Neural progenitor cell (in vitro differentiated cells): ENCODE measurements around the gene TCF4. TPM values are rescaled to one million over a fixed set of nuclear protein-coding genes. Genes with fewer than 3 reads are reported as not detected.

Source experiments
- DNase-seq: peaks from one replicate; pipeline ENCODE4 v3.0.0-alpha.2; 2016; ENCODE audit warnings: low spot score
- H2AFZ ChIP-seq: fragments of 200-600 bp; sonication (generic); replicated peaks from 2 replicates; pipeline ENCODE4 v1.6.1; 2016; ENCODE audit warnings: antibody characterized with exemption
- H3F3A ChIP-seq: fragments of 200-600 bp; sonication (generic); 2 replicates; pipeline ENCODE4 v1.6.1; 2016; ENCODE audit warnings: antibody characterized with exemption, low read depth
- H3K27ac ChIP-seq: fragments of 200-600 bp; sonication (generic); 2 replicates; pipeline ENCODE4 v1.5.1; 2016; ENCODE audit warnings: mild to moderate bottlenecking
- H3K27me3 ChIP-seq: fragments of 200-600 bp; sonication (generic); 2 replicates; pipeline ENCODE4 v1.6.1; 2016; ENCODE audit warnings: mild to moderate bottlenecking, moderate library complexity
- H3K36me3 ChIP-seq: fragments of 200-600 bp; sonication (generic); 2 replicates; pipeline ENCODE4 v1.5.1; 2016
- H3K4me1 ChIP-seq: fragments of 200-600 bp; sonication (generic); 2 replicates; pipeline ENCODE4 v1.6.1; 2016; ENCODE audit warnings: mixed run types
- H3K4me2 ChIP-seq: fragments of 200-600 bp; sonication (generic); 2 replicates; pipeline ENCODE4 v1.6.1; 2016
- H3K4me3 ChIP-seq: fragments of 200-600 bp; sonication (generic); 2 replicates; pipeline ENCODE4 v1.5.1; 2016
- H3K79me2 ChIP-seq: fragments of 200-600 bp; sonication (generic); 2 replicates; pipeline ENCODE4 v1.6.1; 2016; ENCODE audit warnings: low read depth
- H3K9ac ChIP-seq: fragments of 200-600 bp; sonication (generic); 2 replicates; pipeline ENCODE4 v1.6.1; 2016
- H3K9me3 ChIP-seq: fragments of 200-600 bp; sonication (generic); 2 replicates; pipeline ENCODE4 v1.5.1; 2016; ENCODE audit warnings: low read depth
- H4K20me1 ChIP-seq: fragments of 200-600 bp; sonication (generic); 2 replicates; pipeline ENCODE4 v1.6.1; 2016; ENCODE audit warnings: low read depth
- H3K27ac Mint-ChIP-seq: 3 replicates; pipeline ENCODE4 v1.8.0; 2021; ENCODE audit warnings: mixed read lengths
- H3K27me3 Mint-ChIP-seq: 2 replicates; pipeline ENCODE4 v1.8.0; 2022; ENCODE audit warnings: low read depth, mild to moderate bottlenecking, inconsistent platforms, moderate library complexity, mixed read lengths; ENCODE audit not compliant: insufficient read depth
- H3K36me3 Mint-ChIP-seq: 3 replicates; pipeline ENCODE4 v1.8.0; 2021; ENCODE audit warnings: mixed read lengths
- H3K4me1 Mint-ChIP-seq: 3 replicates; pipeline ENCODE4 v1.8.0; 2021; ENCODE audit warnings: mixed read lengths
- H3K4me3 Mint-ChIP-seq: 3 replicates; pipeline ENCODE4 v1.8.0; 2021; ENCODE audit warnings: mild to moderate bottlenecking, moderate library complexity, mixed read lengths
- H3K9me3 Mint-ChIP-seq: 3 replicates; pipeline ENCODE4 v1.8.0; 2020; ENCODE audit warnings: mixed read lengths
- EZH2 ChIP-seq: fragments of 200-600 bp; sonication (generic); IDR thresholded peaks from 2 replicates; pipeline ENCODE4 v1.6.1; 2017; ENCODE audit warnings: antibody characterized with exemption, mild to moderate bottlenecking, moderate library complexity
- EZH2phosphoT487 ChIP-seq: fragments of 200-600 bp; sonication (generic); IDR thresholded peaks from 2 replicates; pipeline ENCODE4 v1.6.1; 2017; ENCODE audit warnings: antibody characterized with exemption
- total RNA-seq: library from RNA; depleted of rRNA; stranded (reverse); fragments of >200 nt; gene quantifications from 2 replicates; pipeline ENCODE4 v1.2.3, GENCODE V29; 2015; ENCODE audit warnings: low replicate concordance
- TF ChIP-seq, protein P1 (sequence below): fragments of 200-600 bp; sonication (generic); IDR thresholded peaks from 2 replicates; pipeline ENCODE4 v1.5.1; 2017; ENCODE audit warnings: antibody characterized with exemption, mild to moderate bottlenecking

Gene TCF4
- total RNA-seq, 1 donor from 2014 or later: 161 TPM

DNA sequence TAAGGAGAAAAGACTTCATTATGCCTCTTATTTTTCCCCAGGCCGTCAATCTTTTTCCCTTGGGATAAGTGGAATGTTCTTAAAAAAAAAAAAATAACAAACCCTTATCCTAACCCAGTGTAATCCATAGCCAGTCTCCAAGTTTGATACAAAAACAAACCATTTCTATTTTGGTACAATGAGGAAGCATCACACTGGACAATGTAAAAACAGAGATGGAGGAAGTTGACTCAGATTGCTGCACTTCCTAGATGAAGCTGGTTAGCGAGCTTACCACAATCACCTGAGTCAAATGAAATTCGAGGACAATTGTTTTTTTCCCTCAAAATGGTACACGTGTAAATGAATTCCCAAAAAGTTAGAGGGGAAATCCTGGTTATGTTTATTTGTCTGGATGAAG is 259.7 kb downstream of the TCF4 start:
- H3K27me3 Mint-ChIP-seq: no peaks in the 10 kb centered on the region
- Histone ChIP-seq H3K27me3 (no peaks in the 10 kb centered on the region), H3K9me3 (no peaks in the 10 kb centered on the region), H3K4me1 (peaks cover 13% of the 10 kb centered on the region), H4K20me1 (peaks cover 70% of the 10 kb centered on the region), H3K79me2 (peaks cover 15% of the 10 kb centered on the region), H3K36me3 (no peaks in the 10 kb centered on the region), H3K4me3 (no peak overlapping the region), H3K27ac (no peak overlapping the region), H3K4me2 (no peak overlapping the region), H2AFZ (no peak overlapping the region), H3K9ac (no peak overlapping the region), H3F3A (peaks cover 5% of the 10 kb centered on the region)
- no peak overlapping the region for H3K27ac Mint-ChIP-seq
- no peak overlapping the region for H3K4me3 Mint-ChIP-seq
- H3K9me3 Mint-ChIP-seq: no peaks in the 10 kb centered on the region
- TF ChIP-seq, protein P1, sequence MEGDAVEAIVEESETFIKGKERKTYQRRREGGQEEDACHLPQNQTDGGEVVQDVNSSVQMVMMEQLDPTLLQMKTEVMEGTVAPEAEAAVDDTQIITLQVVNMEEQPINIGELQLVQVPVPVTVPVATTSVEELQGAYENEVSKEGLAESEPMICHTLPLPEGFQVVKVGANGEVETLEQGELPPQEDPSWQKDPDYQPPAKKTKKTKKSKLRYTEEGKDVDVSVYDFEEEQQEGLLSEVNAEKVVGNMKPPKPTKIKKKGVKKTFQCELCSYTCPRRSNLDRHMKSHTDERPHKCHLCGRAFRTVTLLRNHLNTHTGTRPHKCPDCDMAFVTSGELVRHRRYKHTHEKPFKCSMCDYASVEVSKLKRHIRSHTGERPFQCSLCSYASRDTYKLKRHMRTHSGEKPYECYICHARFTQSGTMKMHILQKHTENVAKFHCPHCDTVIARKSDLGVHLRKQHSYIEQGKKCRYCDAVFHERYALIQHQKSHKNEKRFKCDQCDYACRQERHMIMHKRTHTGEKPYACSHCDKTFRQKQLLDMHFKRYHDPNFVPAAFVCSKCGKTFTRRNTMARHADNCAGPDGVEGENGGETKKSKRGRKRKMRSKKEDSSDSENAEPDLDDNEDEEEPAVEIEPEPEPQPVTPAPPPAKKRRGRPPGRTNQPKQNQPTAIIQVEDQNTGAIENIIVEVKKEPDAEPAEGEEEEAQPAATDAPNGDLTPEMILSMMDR: no peak
- no peak for TF ChIP-seq EZH2phosphoT487
- no peak for TF ChIP-seq EZH2
- no peak for DNase-seq
- no peaks in the 10 kb centered on the region for H3K36me3 Mint-ChIP-seq
- peaks cover 9% of the 10 kb centered on the region for H3K4me1 Mint-ChIP-seq

DNA sequence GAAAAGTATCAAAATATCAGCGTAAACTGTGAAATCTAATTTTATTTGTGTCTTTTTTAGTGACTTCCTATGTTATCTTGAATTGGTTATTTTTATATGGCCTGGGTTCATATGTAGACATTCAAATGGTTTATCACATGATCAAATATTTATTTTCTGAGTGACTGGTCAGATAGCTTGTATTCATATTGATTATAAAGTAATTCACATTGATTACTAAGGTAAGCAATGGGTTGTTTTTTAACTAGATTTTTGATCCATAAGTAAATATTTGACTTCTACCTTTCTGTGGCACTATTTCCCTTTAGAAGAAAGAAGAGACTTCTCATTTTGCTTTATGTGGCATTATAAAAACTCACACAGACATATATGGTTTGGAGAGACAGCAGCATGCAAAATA is 260.5 kb downstream of the TCF4 start:
- H2AFZ ChIP-seq: no peak overlapping the region

DNA sequence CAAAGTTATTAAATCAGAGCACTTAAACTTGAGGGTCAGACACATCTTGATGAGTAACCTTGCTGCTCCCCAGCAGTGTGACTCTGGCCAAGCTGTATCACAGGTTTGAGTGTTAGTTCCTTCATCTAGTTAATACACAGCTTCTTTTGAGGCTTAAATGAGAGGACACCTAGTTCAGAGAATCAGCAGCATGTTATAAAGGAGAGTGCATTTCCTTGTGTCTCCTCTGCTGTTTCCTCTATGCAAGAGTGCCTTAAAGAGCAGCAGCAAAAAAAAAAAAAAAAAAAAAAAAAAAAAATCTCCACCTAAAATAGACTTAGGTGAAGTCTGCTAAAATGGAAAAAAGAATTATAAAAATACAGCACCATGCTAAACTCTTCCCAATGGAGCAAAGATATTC is 261.9 kb downstream of the TCF4 start:
- Histone ChIP-seq H3K36me3 (no peaks in the 10 kb centered on the region), H3K79me2 (peaks cover 23% of the 10 kb centered on the region), H3F3A (peaks cover 21% of the 10 kb centered on the region), H3K9me3 (no peaks in the 10 kb centered on the region), H3K4me2 (no peak overlapping the region), H3K27ac (no peak overlapping the region), H3K4me1 (peaks cover 19% of the 10 kb centered on the region), H3K4me3 (no peak overlapping the region), H4K20me1 (peaks cover 86% of the 10 kb centered on the region), H2AFZ (no peak overlapping the region), H3K9ac (no peak overlapping the region), H3K27me3 (no peaks in the 10 kb centered on the region)
- Mint-ChIP-seq H3K36me3 (no peaks in the 10 kb centered on the region), H3K27me3 (peaks cover 3% of the 10 kb centered on the region), H3K9me3 (no peaks in the 10 kb centered on the region), H3K4me3 (no peak overlapping the region), H3K4me1 (peaks cover 22% of the 10 kb centered on the region), H3K27ac (no peak overlapping the region)
- no peak for DNase-seq
- TF ChIP-seq, protein P1: no peak
- no peak for TF ChIP-seq EZH2
- no peak for TF ChIP-seq EZH2phosphoT487

More for the DNA sequence above, 260.5 kb downstream of the TCF4 start:
- no peak for DNase-seq
- H3K4me2 ChIP-seq: no peak overlapping the region
- H3K4me3 ChIP-seq: no peak overlapping the region
- H3K27ac ChIP-seq: no peak overlapping the region
- peaks cover 14% of the 10 kb centered on the region for H3F3A ChIP-seq
- H3K4me3 Mint-ChIP-seq: no peak overlapping the region
- H3K27me3 Mint-ChIP-seq: no peaks in the 10 kb centered on the region
- H3K36me3 Mint-ChIP-seq: no peaks in the 10 kb centered on the region
- no peak overlapping the region for H3K27ac Mint-ChIP-seq
- H3K9me3 ChIP-seq: no peaks in the 10 kb centered on the region
- peaks cover 16% of the 10 kb centered on the region for H3K4me1 Mint-ChIP-seq
- no peak overlapping the region for H3K9ac ChIP-seq
- H3K79me2 ChIP-seq: peaks cover 17% of the 10 kb centered on the region
- no peaks in the 10 kb centered on the region for H3K9me3 Mint-ChIP-seq
- H4K20me1 ChIP-seq: peaks cover 78% of the 10 kb centered on the region
- H3K27me3 ChIP-seq: no peaks in the 10 kb centered on the region
- TF ChIP-seq EZH2phosphoT487 (no peak), EZH2 (no peak)
- TF ChIP-seq, protein P1: no peak
- H3K4me1 ChIP-seq: peaks cover 20% of the 10 kb centered on the region
- H3K36me3 ChIP-seq: no peaks in the 10 kb centered on the region
